Common myeloid progenitor, CD34-positive (primary cell): ENCODE measurements around the gene MCUB.
A peak's percentile ranks its signal among the peaks of the same experiment; 100 is the strongest.

ENCODE experiments used
- CTCF ChIA-PET: fragments of 350-600 bp; sonication (Branson Sonifier 250); formaldehyde crosslinking; loops from one replicate; lab custom pipeline; 2021; ENCODE audit warnings: antibody characterized with exemption; lab: Charles Lee
- POLR2A ChIA-PET: fragments of 350-600 bp; sonication (Branson Sonifier 250); formaldehyde crosslinking; loops from one replicate; lab custom pipeline; 2021; ENCODE audit warnings: antibody characterized with exemption; lab: Charles Lee
- DNase-seq, 3 donors: peaks; one replicate each; pipeline versions ENCODE4 v3.0.0 to v3.0.0-alpha.2; 2013
- H3K27ac ChIP-seq, 2 experiments: 1 replicate in 1 of 2; 2 replicates in 1 of 2; pipeline ENCODE4 v1.7.0; 2013; ENCODE audit warnings: inconsistent platforms in 2 of 2, low read length in 2 of 2, mild to moderate bottlenecking in 2 of 2, low read depth in 1 of 2, moderate library complexity in 1 of 2; ENCODE audit not compliant: severe bottlenecking in 2 of 2, insufficient read depth in 1 of 2, poor library complexity in 1 of 2
- H3K27me3 ChIP-seq, 5 experiments: replicated peaks in 2 of 5; 1 replicate in 3 of 5; 2 replicates in 2 of 5; pipeline versions ENCODE4 v1.6.1 to v1.7.0; 2013; ENCODE audit warnings: low read length in 4 of 5, mild to moderate bottlenecking in 2 of 5, moderate library complexity in 2 of 5, inconsistent platforms in 1 of 5; ENCODE audit not compliant: insufficient read depth in 5 of 5, control insufficient read depth in 4 of 5
- H3K36me3 ChIP-seq, 4 experiments: 1 replicate in 2 of 4; 2 replicates in 2 of 4; pipeline versions ENCODE4 v1.6.1 to v1.7.0; 2013; ENCODE audit warnings: low read length in 3 of 4, control low read depth in 1 of 4, mild to moderate bottlenecking in 1 of 4; ENCODE audit not compliant: control insufficient read depth in 4 of 4, insufficient read depth in 4 of 4
- H3K4me1 ChIP-seq, 4 experiments: 1 replicate in 3 of 4; 2 replicates in 1 of 4; pipeline versions ENCODE4 v1.6.1 to v1.7.1; 2013; ENCODE audit warnings: low read length in 3 of 4, mild to moderate bottlenecking in 3 of 4, control low read depth in 1 of 4, inconsistent platforms in 1 of 4, moderate library complexity in 1 of 4; ENCODE audit not compliant: control insufficient read depth in 4 of 4, insufficient read depth in 4 of 4; ENCODE audit errors: control extremely low read depth in 1 of 4
- H3K4me3 ChIP-seq, 7 experiments: 1 replicate in 4 of 7; 2 replicates in 3 of 7; pipeline versions ENCODE4 v1.5.1 to v1.7.0; 2013; ENCODE audit warnings: mild to moderate bottlenecking in 7 of 7, low read length in 6 of 7, moderate library complexity in 6 of 7, inconsistent platforms in 2 of 7, low read depth in 2 of 7, control low read depth in 1 of 7; ENCODE audit not compliant: insufficient read depth in 4 of 7, control insufficient read depth in 1 of 7; ENCODE audit errors: extremely low read depth in 1 of 7
- H3K9me3 ChIP-seq, 5 experiments: 1 replicate in 4 of 5; 2 replicates in 1 of 5; pipeline versions ENCODE4 v1.6.1 to v1.7.1; 2013; ENCODE audit warnings: low read length in 4 of 5, mild to moderate bottlenecking in 2 of 5, inconsistent platforms in 1 of 5, low read depth in 1 of 5, moderate library complexity in 1 of 5; ENCODE audit not compliant: control insufficient read depth in 4 of 5, insufficient read depth in 2 of 5; ENCODE audit errors: control extremely low read depth in 1 of 5
- WGBS: methylation state at CpG from one replicate; pipeline ENCODE4 v1.1.5; 2013; ENCODE audit not compliant: insufficient coverage; 5-methylcytosine and 5-hydroxymethylcytosine counted together

The MCUB gene

GRCh38 chr4:109708990-109709389 lies 148.9 kb downstream of the MCUB start:
- Histone ChIP-seq H3K27ac (peak overlapping the region in 1 of 2 experiments; percentile 5), H3K36me3 (peaks cover 10 to 23% (median 17%) of the 10 kb centered on the region in 4 experiments), H3K4me3 (no peak overlapping the region), H3K4me1 (peaks cover 4 to 7% (median 6%) of the 10 kb centered on the region in 4 experiments), H3K9me3 (no peaks in the 10 kb centered on the region), H3K27me3 (no peaks in the 10 kb centered on the region)
- ChIA-PET CTCF (no interaction called here), POLR2A (no interaction called here)
- WGBS: 100% methylated on average over 1 of the region's 1 CpG
- no peak for DNase-seq

GRCh38 chr4:109713500-109713899 lies 153.5 kb downstream of the MCUB start:
- H3K9me3 ChIP-seq: peaks cover 0 to 4% (median 0%) of the 10 kb centered on the region in 5 experiments
- DNase-seq: no peak
- H3K4me1 ChIP-seq: no peaks in the 10 kb centered on the region
- ChIA-PET POLR2A (interaction anchor here (0.6 kb wide), 1 partner anchor 18 kb away, joined by 4 read pairs; no protein-coding TSS in a partner anchor), CTCF (interaction anchor here (1.1 to 2.2 kb wide), 2 partner anchors 9 to 12 kb away, joined by 3 to 9 read pairs; partner anchors contain the start of gene CASP6)
- no CpG with 5 or more reads among the region's 3 CpGs for WGBS
- H3K27ac ChIP-seq: no peak overlapping the region
- no peak overlapping the region for H3K4me3 ChIP-seq
- H3K36me3 ChIP-seq: peaks cover 13 to 37% (median 27%) of the 10 kb centered on the region in 4 experiments
- no peaks in the 10 kb centered on the region for H3K27me3 ChIP-seq

GRCh38 chr4:109718759-109719158 lies 158.7 kb downstream of the MCUB start:
- ChIA-PET CTCF (no interaction called here), POLR2A (no interaction called here)
- peaks cover 0 to 6% (median 0%) of the 10 kb centered on the region in 5 experiments for H3K9me3 ChIP-seq
- no peaks in the 10 kb centered on the region for H3K27me3 ChIP-seq
- H3K4me3 ChIP-seq: no peak overlapping the region
- no peak overlapping the region for H3K27ac ChIP-seq
- no peak for DNase-seq
- peaks cover 6 to 24% (median 14%) of the 10 kb centered on the region in 4 experiments for H3K36me3 ChIP-seq
- WGBS: no CpG with 5 or more reads among the region's 1 CpG
- H3K4me1 ChIP-seq: no peaks in the 10 kb centered on the region

GRCh38 chr4:109719604-109720003 lies 159.6 kb downstream of the MCUB start:
- Histone ChIP-seq H3K4me3 (no peak overlapping the region), H3K27me3 (no peaks in the 10 kb centered on the region), H3K27ac (no peak overlapping the region), H3K9me3 (peaks cover 0 to 6% (median 0%) of the 10 kb centered on the region in 5 experiments), H3K36me3 (peaks cover 6 to 18% (median 13%) of the 10 kb centered on the region in 4 experiments), H3K4me1 (peaks cover 0 to 1% (median 0%) of the 10 kb centered on the region in 4 experiments)
- DNase-seq: no peak
- CTCF ChIA-PET: no interaction called here
- POLR2A ChIA-PET: no interaction called here
- 100% methylated on average over 1 of the region's 4 CpGs for WGBS

GRCh38 chr4:109721033-109721432 lies 161.0 kb downstream of the MCUB start:
- Histone ChIP-seq H3K4me1 (peaks cover 0 to 4% (median 0%) of the 10 kb centered on the region in 4 experiments), H3K36me3 (peaks cover 6 to 16% (median 13%) of the 10 kb centered on the region in 4 experiments), H3K27ac (no peak overlapping the region), H3K4me3 (no peak overlapping the region), H3K9me3 (peaks cover 0 to 6% (median 0%) of the 10 kb centered on the region in 5 experiments), H3K27me3 (no peaks in the 10 kb centered on the region)
- CTCF ChIA-PET: no interaction called here
- POLR2A ChIA-PET: interaction anchor here (0.6 kb wide), 1 partner anchor 18 kb away, joined by 4 read pairs; the partner anchor contains the start of gene CASP6
- WGBS: 100% methylated on average over 6 of the region's 7 CpGs
- peak in 1 of 3 donors; percentile 17 for DNase-seq

- CTCF ChIA-PET: no interaction called here
- Histone ChIP-seq H3K4me3 (no peak overlapping the region), H3K27me3 (no peaks in the 10 kb centered on the region), H3K27ac (no peak overlapping the region), H3K4me1 (peaks cover 0 to 4% (median 0%) of the 10 kb centered on the region in 4 experiments), H3K36me3 (peaks cover 0 to 4% (median 3%) of the 10 kb centered on the region in 4 experiments), H3K9me3 (peaks cover 0 to 6% (median 0%) of the 10 kb centered on the region in 5 experiments)
- DNase-seq: no peak
- POLR2A ChIA-PET: no interaction called here
These were observed 162.3 kb downstream of the MCUB start for GRCh38 chr4:109722357-109722756.

GRCh38 chr4:109723110-109723509 lies 163.1 kb downstream of the MCUB start:
- CTCF ChIA-PET: interaction anchor here (0.9 kb wide), 1 partner anchor 19 kb away, joined by 3 read pairs; no protein-coding TSS in a partner anchor
- WGBS: 83% methylated on average over 1 of the region's 2 CpGs
- POLR2A ChIA-PET: no interaction called here

More at GRCh38 chr4:109723110-109723509, 163.1 kb downstream of the MCUB start:
- DNase-seq: no peak
- H3K27ac ChIP-seq: no peak overlapping the region
- peaks cover 0 to 8% (median 2%) of the 10 kb centered on the region in 4 experiments for H3K4me1 ChIP-seq
- peaks cover 0 to 6% (median 0%) of the 10 kb centered on the region in 5 experiments for H3K9me3 ChIP-seq
- no peak overlapping the region for H3K4me3 ChIP-seq
- no peaks in the 10 kb centered on the region for H3K27me3 ChIP-seq
- H3K36me3 ChIP-seq: peaks cover 0 to 4% (median 0%) of the 10 kb centered on the region in 4 experiments
